Kidney (tissue), 14 donors: ENCODE results near the gene DLD. TPM values are rescaled to one million over a fixed set of nuclear protein-coding genes. Genes with fewer than 3 reads are reported as not detected.

Experiments used
- DNase-seq, 5 donors: peaks; one replicate each; pipeline ENCODE4 v3.0.0-alpha.2; 2013 to 2020
- FAIRE-seq: peaks from 2 replicates; lab custom pipeline; 2012; peaks lifted over from hg19 to GRCh38; lab: Jason Lieb, UNC
- H3K27ac ChIP-seq, 2 donors: one replicate each; pipeline ENCODE4 v1.7.0; 2013; ENCODE audit warnings: low read depth in 2 of 2, low read length in 2 of 2, inconsistent platforms in 1 of 2
- H3K27me3 ChIP-seq: one replicate; pipeline ENCODE4 v1.7.1; 2013; ENCODE audit warnings: low read length, inconsistent platforms; ENCODE audit not compliant: control insufficient read depth, insufficient read depth
- H3K36me3 ChIP-seq, 3 donors: one replicate each; pipeline versions ENCODE4 v1.7.0 to v1.7.1; 2013; ENCODE audit warnings: low read length in 3 of 3, control low read depth in 1 of 3, inconsistent platforms in 1 of 3; ENCODE audit not compliant: insufficient read depth in 3 of 3, control insufficient read depth in 2 of 3
- H3K4me1 ChIP-seq, 3 donors: one replicate each; pipeline versions ENCODE4 v1.7.0 to v1.7.1; 2013; ENCODE audit warnings: low read length in 3 of 3, inconsistent platforms in 1 of 3, low read depth in 1 of 3; ENCODE audit not compliant: control insufficient read depth in 2 of 3, insufficient read depth in 2 of 3
- H3K4me3 ChIP-seq, 3 donors: one replicate each; pipeline versions ENCODE4 v1.7.0 to v1.8.1; 2013; ENCODE audit warnings: low read length in 3 of 3, control low read depth in 1 of 3, inconsistent platforms in 1 of 3
- H3K9ac ChIP-seq, 3 donors: one replicate each; pipeline versions ENCODE4 v1.7.0 to v1.7.1; 2013; ENCODE audit warnings: low read length in 3 of 3, control low read depth in 1 of 3, inconsistent platforms in 1 of 3
- H3K9me3 ChIP-seq, 3 donors: one replicate each; pipeline versions ENCODE4 v1.7.0 to v1.7.1; 2013; ENCODE audit warnings: low read length in 3 of 3, control low read depth in 1 of 3, inconsistent platforms in 1 of 3; ENCODE audit not compliant: control insufficient read depth in 2 of 3, insufficient read depth in 1 of 3
- intact Hi-C: fragments of 100-400 bp; cut with DNase I; formaldehyde crosslinking; loops from one replicate; pipeline ENCODE4 v1.11.1; 2022
- polyA plus RNA-seq: library from polyadenylated mRNA; stranded (reverse); fragments of 350-450 nt; fragmentation: Illumina TruSeq; extraction: RNeasy Lipid Tissue Mini Kit (QIAGEN cat#74804); gene quantifications from one replicate; pipeline ENCODE4 v1.2.3, GENCODE V29; 2014; ENCODE audit warnings: low read depth, low replicate concordance; ENCODE audit not compliant: insufficient read depth
- total RNA-seq: library from RNA; stranded (reverse); fragmentation: NEBNext Ultra II Directional; extraction: Animal tissue kit (Norgen Biotek cat#: 25700); gene quantifications from one replicate; pipeline ENCODE4 v1.2.1, GENCODE V29; 2021
- TF ChIP-seq, protein P1 (sequence below): IDR thresholded peaks from 3 replicates; pipeline ENCODE4 v1.5.1; 2012; ENCODE audit warnings: mild to moderate bottlenecking, moderate library complexity, borderline replicate concordance; ENCODE audit not compliant: insufficient read depth; ENCODE audit errors: extremely low read depth
- donor health status: control.
- donor health status: control.
- donor health status: control.
- donor health status: control.
- donor health status: control.
- donor health status: DM: yes; HTN: yes; CAD: no.
- donor health status: Normal renal cell carcinoma (clear cell type).

The DLD gene
- total and polyA plus RNA-seq, 2 donors from 2014 or later = 78.6 to 153 TPM

DNA sequence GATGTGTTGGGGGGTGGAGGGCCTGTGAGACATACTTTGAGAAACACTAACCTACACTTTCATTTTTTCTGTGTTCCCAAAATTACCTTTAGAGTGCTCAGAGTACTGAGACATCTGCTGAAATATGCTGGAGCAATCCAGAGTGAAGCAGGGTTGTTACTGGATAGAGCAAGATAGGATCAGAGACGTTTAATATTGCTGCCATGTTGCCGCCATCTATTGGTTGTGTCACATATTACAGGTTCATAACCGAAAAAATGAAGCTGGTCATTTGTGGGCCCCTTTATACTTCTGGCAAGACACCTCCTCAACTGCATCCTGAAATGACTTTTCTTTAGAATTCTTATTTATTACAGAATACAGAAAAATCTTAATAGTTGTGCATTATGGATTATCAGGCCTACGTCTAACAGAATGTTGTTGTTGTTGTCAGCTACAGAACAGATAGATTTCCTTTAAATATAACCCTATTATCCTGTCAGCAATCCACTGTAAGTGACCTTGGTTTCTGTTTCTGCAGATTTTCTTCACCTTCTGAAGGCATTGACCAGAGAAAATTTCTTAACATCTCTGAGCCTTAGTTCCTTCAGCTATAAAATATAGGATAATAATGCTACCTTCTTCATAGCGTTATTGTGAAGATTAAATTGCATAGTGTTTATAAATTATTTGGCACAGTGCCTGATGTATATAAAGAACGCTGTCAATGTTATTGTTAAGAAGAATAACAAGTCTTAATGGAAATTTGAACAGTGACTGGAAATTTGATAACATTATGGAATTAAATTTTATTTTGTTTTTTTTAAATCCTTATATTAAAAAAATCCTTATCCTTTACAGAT is 16.2 kb upstream of the DLD start:
- Histone ChIP-seq H3K4me3 (no peak overlapping the region), H3K36me3 (no peaks in the 10 kb centered on the region), H3K27ac (no peak overlapping the region), H3K4me1 (no peaks in the 10 kb centered on the region), H3K9ac (no peak overlapping the region), H3K27me3 (no peaks in the 10 kb centered on the region), H3K9me3 (no peaks in the 10 kb centered on the region)
- intact Hi-C loops = loop anchor here (10.0 kb wide), 1 partner anchor 130 kb away; the partner anchor contains the start of gene CBLL1
- peak; percentile 25 for FAIRE-seq
- DNase-seq = peak in 3 of 5 donors; percentile 21 to 73 (median 53)
- TF ChIP-seq, protein P1, sequence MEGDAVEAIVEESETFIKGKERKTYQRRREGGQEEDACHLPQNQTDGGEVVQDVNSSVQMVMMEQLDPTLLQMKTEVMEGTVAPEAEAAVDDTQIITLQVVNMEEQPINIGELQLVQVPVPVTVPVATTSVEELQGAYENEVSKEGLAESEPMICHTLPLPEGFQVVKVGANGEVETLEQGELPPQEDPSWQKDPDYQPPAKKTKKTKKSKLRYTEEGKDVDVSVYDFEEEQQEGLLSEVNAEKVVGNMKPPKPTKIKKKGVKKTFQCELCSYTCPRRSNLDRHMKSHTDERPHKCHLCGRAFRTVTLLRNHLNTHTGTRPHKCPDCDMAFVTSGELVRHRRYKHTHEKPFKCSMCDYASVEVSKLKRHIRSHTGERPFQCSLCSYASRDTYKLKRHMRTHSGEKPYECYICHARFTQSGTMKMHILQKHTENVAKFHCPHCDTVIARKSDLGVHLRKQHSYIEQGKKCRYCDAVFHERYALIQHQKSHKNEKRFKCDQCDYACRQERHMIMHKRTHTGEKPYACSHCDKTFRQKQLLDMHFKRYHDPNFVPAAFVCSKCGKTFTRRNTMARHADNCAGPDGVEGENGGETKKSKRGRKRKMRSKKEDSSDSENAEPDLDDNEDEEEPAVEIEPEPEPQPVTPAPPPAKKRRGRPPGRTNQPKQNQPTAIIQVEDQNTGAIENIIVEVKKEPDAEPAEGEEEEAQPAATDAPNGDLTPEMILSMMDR = peak; percentile 79

DNA sequence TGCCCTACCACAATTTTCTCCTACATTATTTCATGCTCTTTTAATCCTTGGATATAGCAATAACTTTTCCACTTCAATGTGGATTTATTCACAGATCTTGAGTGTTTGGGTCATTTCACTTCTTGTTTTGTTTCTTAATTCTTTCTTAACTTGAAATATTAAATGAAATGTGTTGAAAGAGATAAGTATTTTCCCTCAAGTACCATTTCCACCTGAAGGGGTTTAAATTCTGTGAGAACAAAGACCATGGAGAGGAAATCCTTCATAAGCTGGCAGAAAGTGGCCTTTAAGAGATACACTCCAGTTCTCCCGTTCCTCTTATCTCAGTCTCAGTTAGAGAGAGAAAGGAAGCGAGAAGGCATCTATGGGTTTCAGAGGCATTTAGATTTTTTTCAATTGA is 14.1 kb upstream of the DLD start:
- DNase-seq (no peak), FAIRE-seq (no peak)
- Histone ChIP-seq H3K4me1 (no peaks in the 10 kb centered on the region), H3K4me3 (no peak overlapping the region), H3K36me3 (no peaks in the 10 kb centered on the region), H3K9me3 (no peaks in the 10 kb centered on the region), H3K27ac (no peak overlapping the region), H3K27me3 (no peaks in the 10 kb centered on the region), H3K9ac (no peak overlapping the region)
- TF ChIP-seq, protein P1 = no peak
- intact Hi-C loops = loop anchor here (10.0 kb wide), 1 partner anchor 132 kb away; the partner anchor contains the start of gene CBLL1

DNA sequence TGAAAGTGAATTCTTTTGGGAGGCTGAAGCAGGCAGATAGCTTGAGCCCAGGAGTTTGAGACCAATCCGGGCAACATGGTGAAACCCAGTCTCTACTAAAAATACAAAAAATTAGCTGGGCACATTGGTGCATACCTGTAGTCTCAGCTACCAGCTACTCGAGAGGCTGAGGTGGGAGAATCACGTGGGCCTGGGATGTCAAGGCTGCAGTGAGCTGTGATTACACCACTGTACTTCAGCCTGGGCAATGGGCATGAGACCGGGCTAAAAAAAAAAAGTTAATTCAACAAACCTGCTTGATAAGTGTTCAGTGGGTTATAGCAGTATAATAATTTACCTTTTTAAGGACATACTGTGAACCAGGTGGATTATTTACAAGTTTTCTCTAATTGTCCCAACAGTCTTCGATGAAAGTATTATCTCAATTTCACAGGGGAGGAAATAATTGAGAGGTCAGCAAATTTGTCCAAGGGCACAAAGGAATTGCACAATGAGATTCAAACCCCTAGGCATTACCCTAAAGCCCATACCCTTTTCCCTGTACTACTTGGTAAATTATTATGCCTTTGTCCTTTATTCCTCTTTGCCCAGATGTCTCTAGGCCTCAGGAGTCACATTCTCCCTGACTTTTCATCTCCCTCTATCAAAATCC is 13.1 kb upstream of the DLD start:
- no peaks in the 10 kb centered on the region for H3K4me1 ChIP-seq
- DNase-seq = no peak
- TF ChIP-seq, protein P1 = no peak
- H3K27me3 ChIP-seq = no peaks in the 10 kb centered on the region
- intact Hi-C loops = loop anchor here (10.0 kb wide), 1 partner anchor 133 kb away; the partner anchor contains the start of gene CBLL1
- H3K36me3 ChIP-seq = no peaks in the 10 kb centered on the region
- H3K9ac ChIP-seq = no peak overlapping the region
- no peak overlapping the region for H3K4me3 ChIP-seq
- H3K27ac ChIP-seq = no peak overlapping the region
- no peak for FAIRE-seq
- H3K9me3 ChIP-seq = no peaks in the 10 kb centered on the region
